ENCODE data around the gene COL4A2. TPM values are rescaled to one million over a fixed set of nuclear protein-coding genes. Genes with fewer than 3 reads are reported as not detected.

COL4A2 gene
- polyA plus RNA-seq, 1 donor (not counting 4 experiments of a cell fraction or from before 2014, with no cell fraction given): 30.7 TPM

GRCh38 chr13:110495376-110495775, 188.3 kb downstream of the COL4A2 start:
- dilution Hi-C loops (cut with MboI; ENCODE audit: extremely low pct_ligation_motif_present, low sequenced_read_pairs): no loop called here

GRCh38 chr13:110495881-110496280, 188.8 kb downstream of the COL4A2 start:
- Histone ChIP-seq H3K36me3 (ENCODE audit: control insufficient read depth in 2 of 2, extremely low read depth in 1 of 2, insufficient read depth in 2 of 2, low read length in 2 of 2) (peaks cover 17 to 51% of the 10 kb centered on the region in 2 experiments), H3K9ac (ENCODE audit: control insufficient read depth, extremely low read depth, insufficient read depth, low read length) (no peak overlapping the region), H3K9me1 (ENCODE audit: control insufficient read depth, extremely low read depth, insufficient read depth, low read length) (no peaks in the 10 kb centered on the region), H3K9me3 (ENCODE audit: control insufficient read depth, low read depth, low read length) (no peaks in the 10 kb centered on the region), H4K20me1 (ENCODE audit: control insufficient read depth, extremely low read depth, insufficient read depth, low read length) (no peaks in the 10 kb centered on the region), H3K27ac (ENCODE audit: control insufficient read depth, insufficient read depth, low read length) (no peak overlapping the region), H3K4me1 (ENCODE audit: control insufficient read depth, extremely low read depth, insufficient read depth, low read length) (peaks cover 8% of the 10 kb centered on the region), H2AFZ (ENCODE audit: control insufficient read depth, low read length) (no peak overlapping the region), H3K79me2 (ENCODE audit: control insufficient read depth, insufficient read depth, low read length) (no peaks in the 10 kb centered on the region), H3K27me3 (ENCODE audit: control insufficient read depth, extremely low read depth, insufficient read depth, low read length) (no peaks in the 10 kb centered on the region), H3K4me3 (ENCODE audit: control insufficient read depth in 2 of 3, extremely low read depth in 1 of 3, insufficient read depth in 2 of 3, low read depth in 1 of 3, low read length in 3 of 3) (no peak overlapping the region), H3K4me2 (ENCODE audit: control insufficient read depth, extremely low read depth, insufficient read depth, low read depth, low read length) (no peak overlapping the region)
- DNase-seq (ENCODE audit: low read depth, low spot score): no peak
- no peak for TF ChIP-seq CTCF (optimal IDR thresholded peaks at IDR 0.05 in 1 of 3, IDR thresholded peaks at IDR 0.05 in 1 of 3, conservative IDR thresholded peaks at IDR 0.05 in 1 of 3; ENCODE audit: extremely low read depth in 1 of 3, insufficient read depth in 2 of 3, low read length in 3 of 3)
- FAIRE-seq: no peak
- dilution Hi-C loops (cut with MboI; ENCODE audit: extremely low pct_ligation_motif_present, low sequenced_read_pairs): no loop called here

More at GRCh38 chr13:110495376-110495775, 188.3 kb downstream of the COL4A2 start:
- peaks cover 16 to 50% of the 10 kb centered on the region in 2 experiments for H3K36me3 ChIP-seq (ENCODE audit: control insufficient read depth in 2 of 2, extremely low read depth in 1 of 2, insufficient read depth in 2 of 2, low read length in 2 of 2)
- H3K79me2 ChIP-seq (ENCODE audit: control insufficient read depth, insufficient read depth, low read length): no peaks in the 10 kb centered on the region
- no peaks in the 10 kb centered on the region for H3K9me3 ChIP-seq (ENCODE audit: control insufficient read depth, low read depth, low read length)
- no peak for FAIRE-seq
- no peak for DNase-seq (ENCODE audit: low read depth, low spot score)
- no peak overlapping the region for H3K27ac ChIP-seq (ENCODE audit: control insufficient read depth, insufficient read depth, low read length)
- no peaks in the 10 kb centered on the region for H3K9me1 ChIP-seq (ENCODE audit: control insufficient read depth, extremely low read depth, insufficient read depth, low read length)
- H3K9ac ChIP-seq (ENCODE audit: control insufficient read depth, extremely low read depth, insufficient read depth, low read length): no peak overlapping the region
- no peak overlapping the region for H2AFZ ChIP-seq (ENCODE audit: control insufficient read depth, low read length)
- H3K27me3 ChIP-seq (ENCODE audit: control insufficient read depth, extremely low read depth, insufficient read depth, low read length): no peaks in the 10 kb centered on the region
- H3K4me2 ChIP-seq (ENCODE audit: control insufficient read depth, extremely low read depth, insufficient read depth, low read depth, low read length): no peak overlapping the region
- peaks cover 8% of the 10 kb centered on the region for H3K4me1 ChIP-seq (ENCODE audit: control insufficient read depth, extremely low read depth, insufficient read depth, low read length)
- no peak for TF ChIP-seq CTCF (optimal IDR thresholded peaks at IDR 0.05 in 1 of 3, IDR thresholded peaks at IDR 0.05 in 1 of 3, conservative IDR thresholded peaks at IDR 0.05 in 1 of 3; ENCODE audit: extremely low read depth in 1 of 3, insufficient read depth in 2 of 3, low read length in 3 of 3)
- no peak for TF ChIP-seq EZH2 (IDR thresholded peaks at IDR 0.05; ENCODE audit: low read length)
- H3K4me3 ChIP-seq (ENCODE audit: control insufficient read depth in 2 of 3, extremely low read depth in 1 of 3, insufficient read depth in 2 of 3, low read depth in 1 of 3, low read length in 3 of 3): no peak overlapping the region
- no peaks in the 10 kb centered on the region for H4K20me1 ChIP-seq (ENCODE audit: control insufficient read depth, extremely low read depth, insufficient read depth, low read length)

All from keratinocyte (primary cell).